Liver (tissue), 3 donors: Measurements from ENCODE around the gene ZGPAT.

Source experiments
- EGR1 ChIP-seq, 2 donors: IDR thresholded peaks; 2 replicates each; pipeline ENCODE4 v1.6.1; 2016 to 2018; ENCODE audit warnings: antibody characterized with exemption in 2 of 2, low read depth in 2 of 2
- FOXA2 ChIP-seq: IDR thresholded peaks from 2 replicates; pipeline ENCODE4 v1.6.1; 2016; ENCODE audit warnings: antibody characterized with exemption
- GABPA ChIP-seq, 2 donors: IDR thresholded peaks in 1 of 2; conservative IDR thresholded peaks in 1 of 2; 2 replicates each; pipeline ENCODE4 v1.6.1; 2016; ENCODE audit warnings: antibody characterized with exemption in 2 of 2, mild to moderate bottlenecking in 1 of 2, moderate library complexity in 1 of 2
- HNF4A ChIP-seq, 2 donors: conservative IDR thresholded peaks; 2 replicates each; pipeline ENCODE4 v1.6.1; 2016; ENCODE audit warnings: antibody characterized with exemption in 2 of 2, mild to moderate bottlenecking in 2 of 2
- RAD21 ChIP-seq, 2 donors: IDR thresholded peaks; 2 replicates each; pipeline ENCODE4 v1.6.1; 2016; ENCODE audit warnings: antibody characterized with exemption in 2 of 2, mild to moderate bottlenecking in 2 of 2
- SP1 ChIP-seq: IDR thresholded peaks from 2 replicates; pipeline ENCODE4 v1.6.1; 2018; ENCODE audit warnings: antibody characterized with exemption, mild to moderate bottlenecking
- YY1 ChIP-seq: IDR thresholded peaks from 2 replicates; pipeline ENCODE4 v1.6.1; 2016; ENCODE audit warnings: antibody characterized with exemption, mild to moderate bottlenecking
- TF ChIP-seq, protein P1 (sequence below): fragments of 150-350 bp; IDR thresholded peaks from 2 replicates; pipeline ENCODE4 v1.5.1; 2017; ENCODE audit warnings: improper control_type of control experiment, low read depth, low read length; ENCODE audit not compliant: missing input control
- TF ChIP-seq, protein P2 (sequence below): IDR thresholded peaks from 2 replicates; pipeline ENCODE4 v1.6.1; 2016; ENCODE audit warnings: antibody characterized with exemption, mild to moderate bottlenecking
- TF ChIP-seq, protein P3 (sequence below): IDR thresholded peaks from 2 replicates; pipeline ENCODE4 v1.6.1; 2016; ENCODE audit warnings: antibody characterized with exemption
- TF ChIP-seq, protein P4 (sequence below): IDR thresholded peaks from 2 replicates; pipeline ENCODE4 v1.6.1; 2016; ENCODE audit warnings: antibody characterized with exemption
- TF ChIP-seq, protein P5 (sequence below): IDR thresholded peaks from 2 replicates; pipeline ENCODE4 v1.6.1; 2016; ENCODE audit warnings: antibody characterized with exemption
- donor health status: healthy.
- donor health status: healthy.

DNA sequence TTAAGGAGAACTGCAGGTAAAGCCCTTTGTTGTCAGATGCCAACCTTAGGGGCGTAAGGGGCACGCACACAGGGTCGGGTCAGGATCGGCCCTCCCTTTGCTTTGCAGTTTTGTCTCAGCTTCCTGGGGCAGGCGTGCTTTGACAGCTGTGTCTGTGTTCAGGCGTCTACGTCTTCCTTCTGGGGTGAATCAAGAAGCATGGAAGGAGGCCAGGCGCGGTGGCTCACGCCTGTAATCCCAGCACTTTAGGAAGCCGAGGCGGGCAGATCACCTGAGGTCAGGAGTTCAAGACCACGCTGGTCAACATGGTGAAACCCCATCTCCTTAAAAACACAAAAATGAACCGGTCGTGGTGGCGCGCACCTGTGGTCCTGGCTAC is 1.3 kb downstream of the ZGPAT start:
- TF ChIP-seq, protein P1, sequence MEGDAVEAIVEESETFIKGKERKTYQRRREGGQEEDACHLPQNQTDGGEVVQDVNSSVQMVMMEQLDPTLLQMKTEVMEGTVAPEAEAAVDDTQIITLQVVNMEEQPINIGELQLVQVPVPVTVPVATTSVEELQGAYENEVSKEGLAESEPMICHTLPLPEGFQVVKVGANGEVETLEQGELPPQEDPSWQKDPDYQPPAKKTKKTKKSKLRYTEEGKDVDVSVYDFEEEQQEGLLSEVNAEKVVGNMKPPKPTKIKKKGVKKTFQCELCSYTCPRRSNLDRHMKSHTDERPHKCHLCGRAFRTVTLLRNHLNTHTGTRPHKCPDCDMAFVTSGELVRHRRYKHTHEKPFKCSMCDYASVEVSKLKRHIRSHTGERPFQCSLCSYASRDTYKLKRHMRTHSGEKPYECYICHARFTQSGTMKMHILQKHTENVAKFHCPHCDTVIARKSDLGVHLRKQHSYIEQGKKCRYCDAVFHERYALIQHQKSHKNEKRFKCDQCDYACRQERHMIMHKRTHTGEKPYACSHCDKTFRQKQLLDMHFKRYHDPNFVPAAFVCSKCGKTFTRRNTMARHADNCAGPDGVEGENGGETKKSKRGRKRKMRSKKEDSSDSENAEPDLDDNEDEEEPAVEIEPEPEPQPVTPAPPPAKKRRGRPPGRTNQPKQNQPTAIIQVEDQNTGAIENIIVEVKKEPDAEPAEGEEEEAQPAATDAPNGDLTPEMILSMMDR = no peak
- TF ChIP-seq YY1 (no peak), RAD21 (IDR thresholded peaks at IDR 0.05) (no peak), SP1 (no peak), GABPA (IDR thresholded peaks at IDR 0.05 in 1 of 2, conservative IDR thresholded peaks at IDR 0.05 in 1 of 2) (no peak), FOXA2 (no peak), EGR1 (IDR thresholded peaks at IDR 0.05; ENCODE audit: low read depth in 2 of 2) (no peak), HNF4A (conservative IDR thresholded peaks at IDR 0.05) (no peak)
- TF ChIP-seq, protein P2, sequence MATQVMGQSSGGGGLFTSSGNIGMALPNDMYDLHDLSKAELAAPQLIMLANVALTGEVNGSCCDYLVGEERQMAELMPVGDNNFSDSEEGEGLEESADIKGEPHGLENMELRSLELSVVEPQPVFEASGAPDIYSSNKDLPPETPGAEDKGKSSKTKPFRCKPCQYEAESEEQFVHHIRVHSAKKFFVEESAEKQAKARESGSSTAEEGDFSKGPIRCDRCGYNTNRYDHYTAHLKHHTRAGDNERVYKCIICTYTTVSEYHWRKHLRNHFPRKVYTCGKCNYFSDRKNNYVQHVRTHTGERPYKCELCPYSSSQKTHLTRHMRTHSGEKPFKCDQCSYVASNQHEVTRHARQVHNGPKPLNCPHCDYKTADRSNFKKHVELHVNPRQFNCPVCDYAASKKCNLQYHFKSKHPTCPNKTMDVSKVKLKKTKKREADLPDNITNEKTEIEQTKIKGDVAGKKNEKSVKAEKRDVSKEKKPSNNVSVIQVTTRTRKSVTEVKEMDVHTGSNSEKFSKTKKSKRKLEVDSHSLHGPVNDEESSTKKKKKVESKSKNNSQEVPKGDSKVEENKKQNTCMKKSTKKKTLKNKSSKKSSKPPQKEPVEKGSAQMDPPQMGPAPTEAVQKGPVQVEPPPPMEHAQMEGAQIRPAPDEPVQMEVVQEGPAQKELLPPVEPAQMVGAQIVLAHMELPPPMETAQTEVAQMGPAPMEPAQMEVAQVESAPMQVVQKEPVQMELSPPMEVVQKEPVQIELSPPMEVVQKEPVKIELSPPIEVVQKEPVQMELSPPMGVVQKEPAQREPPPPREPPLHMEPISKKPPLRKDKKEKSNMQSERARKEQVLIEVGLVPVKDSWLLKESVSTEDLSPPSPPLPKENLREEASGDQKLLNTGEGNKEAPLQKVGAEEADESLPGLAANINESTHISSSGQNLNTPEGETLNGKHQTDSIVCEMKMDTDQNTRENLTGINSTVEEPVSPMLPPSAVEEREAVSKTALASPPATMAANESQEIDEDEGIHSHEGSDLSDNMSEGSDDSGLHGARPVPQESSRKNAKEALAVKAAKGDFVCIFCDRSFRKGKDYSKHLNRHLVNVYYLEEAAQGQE = no peak
- TF ChIP-seq, protein P3, sequence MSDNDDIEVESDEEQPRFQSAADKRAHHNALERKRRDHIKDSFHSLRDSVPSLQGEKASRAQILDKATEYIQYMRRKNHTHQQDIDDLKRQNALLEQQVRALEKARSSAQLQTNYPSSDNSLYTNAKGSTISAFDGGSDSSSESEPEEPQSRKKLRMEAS = no peak
- TF ChIP-seq, protein P4, sequence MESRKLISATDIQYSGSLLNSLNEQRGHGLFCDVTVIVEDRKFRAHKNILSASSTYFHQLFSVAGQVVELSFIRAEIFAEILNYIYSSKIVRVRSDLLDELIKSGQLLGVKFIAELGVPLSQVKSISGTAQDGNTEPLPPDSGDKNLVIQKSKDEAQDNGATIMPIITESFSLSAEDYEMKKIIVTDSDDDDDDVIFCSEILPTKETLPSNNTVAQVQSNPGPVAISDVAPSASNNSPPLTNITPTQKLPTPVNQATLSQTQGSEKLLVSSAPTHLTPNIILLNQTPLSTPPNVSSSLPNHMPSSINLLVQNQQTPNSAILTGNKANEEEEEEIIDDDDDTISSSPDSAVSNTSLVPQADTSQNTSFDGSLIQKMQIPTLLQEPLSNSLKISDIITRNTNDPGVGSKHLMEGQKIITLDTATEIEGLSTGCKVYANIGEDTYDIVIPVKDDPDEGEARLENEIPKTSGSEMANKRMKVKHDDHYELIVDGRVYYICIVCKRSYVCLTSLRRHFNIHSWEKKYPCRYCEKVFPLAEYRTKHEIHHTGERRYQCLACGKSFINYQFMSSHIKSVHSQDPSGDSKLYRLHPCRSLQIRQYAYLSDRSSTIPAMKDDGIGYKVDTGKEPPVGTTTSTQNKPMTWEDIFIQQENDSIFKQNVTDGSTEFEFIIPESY = no peak
- TF ChIP-seq, protein P5, sequence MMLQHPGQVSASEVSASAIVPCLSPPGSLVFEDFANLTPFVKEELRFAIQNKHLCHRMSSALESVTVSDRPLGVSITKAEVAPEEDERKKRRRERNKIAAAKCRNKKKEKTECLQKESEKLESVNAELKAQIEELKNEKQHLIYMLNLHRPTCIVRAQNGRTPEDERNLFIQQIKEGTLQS = no peak
